CD4-positive, alpha-beta T cell treated with Interleukin-21 for 1 hour (primary cell): ENCODE data around the gene TAF11L2.
"Not testable (repeated sequence)": the region's sequence is repeated elsewhere in the genome, so short reads cannot be mapped to it uniquely, and the experiment has no call there.

ENCODE experiments used
- DNase-seq: peaks from one replicate; pipeline ENCODE4 v3.0.0-alpha.2; 2020

Gene TAF11L2

GRCh38 chr5:17497931-17498330 is at the start of gene TAF11L2:
Gene TAF11L2 (plus strand): TSS chr5:17498231.
- DNase-seq: not testable (repeated sequence)

GRCh38 chr5:17448877-17449276 is 49.2 kb upstream of the TAF11L2 start:
- no peak for DNase-seq

DNA sequence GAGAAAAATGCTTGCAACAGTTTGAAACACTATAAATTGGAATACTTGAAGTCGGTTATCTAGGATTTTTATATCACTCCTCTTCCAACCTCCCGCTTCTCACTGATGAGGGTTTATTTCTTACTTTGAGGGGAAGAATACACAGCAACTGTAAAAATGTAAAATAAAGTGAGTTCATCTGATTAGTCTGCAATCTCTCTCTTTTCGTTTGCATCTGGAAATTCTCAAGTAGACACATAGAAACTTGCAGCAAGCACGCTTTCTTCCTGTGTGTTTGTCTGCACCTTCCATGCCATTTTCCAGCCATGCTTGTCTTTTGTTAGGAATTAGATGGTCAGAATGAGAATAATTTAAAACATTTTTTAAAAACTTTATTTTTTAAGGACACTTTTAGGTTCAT is 45.1 kb upstream of the TAF11L2 start:
- DNase-seq: no peak

DNA sequence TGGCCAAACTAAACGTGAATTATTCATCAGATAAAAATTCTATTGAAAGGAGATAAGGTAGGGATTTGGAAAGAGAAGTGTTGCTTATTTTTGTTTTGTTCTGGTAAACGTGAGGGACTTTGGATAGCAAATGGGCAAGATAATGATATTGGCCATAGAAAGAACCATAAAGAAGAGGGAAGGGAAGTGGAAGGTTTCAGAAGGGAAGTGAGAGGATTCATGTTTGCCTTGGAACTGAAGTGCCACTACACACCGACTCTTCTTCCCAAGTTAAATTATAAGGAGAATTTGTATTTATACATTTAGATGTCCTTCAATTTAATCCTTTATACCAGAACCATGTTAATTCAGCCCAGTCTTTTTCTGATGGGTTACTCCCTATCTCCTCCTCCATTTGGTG is 42.1 kb upstream of the TAF11L2 start:
- DNase-seq: no peak

- no peak for DNase-seq
These were observed 36.2 kb upstream of the TAF11L2 start for GRCh38 chr5:17461793-17462192.

DNA sequence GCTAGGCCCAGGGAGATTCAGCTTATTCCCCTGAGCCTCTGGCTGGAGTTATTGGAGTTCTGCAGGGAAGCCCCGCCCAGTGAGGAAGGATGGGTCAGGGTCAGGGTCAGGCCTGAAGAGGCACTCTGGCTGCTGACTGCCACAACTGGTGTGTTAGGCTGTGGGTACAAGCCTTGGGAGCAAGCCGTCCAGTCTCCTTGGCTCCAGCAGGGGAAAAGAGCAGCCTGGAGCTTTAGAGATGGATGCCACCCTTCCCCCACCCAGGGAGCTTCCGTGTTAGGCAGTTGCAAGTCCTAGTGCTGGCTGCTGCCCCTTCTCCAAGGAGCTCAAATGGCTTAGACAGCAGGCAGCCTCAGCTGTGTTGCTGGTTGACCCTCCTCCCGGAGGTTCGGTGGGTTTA is 34.4 kb upstream of the TAF11L2 start:
- no peak for DNase-seq

DNA sequence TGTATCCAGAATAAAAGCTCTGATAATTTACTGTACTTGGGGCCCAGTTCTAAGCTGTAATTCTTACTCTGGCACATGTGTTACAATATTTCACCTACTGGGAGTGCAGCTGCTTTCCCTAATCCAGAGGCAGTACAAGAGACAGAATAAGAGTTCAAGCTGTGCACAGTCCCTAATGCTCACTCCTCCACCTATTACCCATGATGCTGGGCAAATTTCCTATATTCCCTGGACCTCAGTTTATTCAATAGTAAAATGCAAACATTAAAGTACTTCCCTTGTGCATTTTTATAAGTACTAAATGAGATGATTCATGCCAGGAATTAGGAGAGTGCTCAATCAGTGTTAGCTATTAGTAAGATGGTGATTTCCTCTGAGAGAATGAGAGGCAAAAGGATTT is 28.0 kb upstream of the TAF11L2 start:
- DNase-seq: no peak

DNA sequence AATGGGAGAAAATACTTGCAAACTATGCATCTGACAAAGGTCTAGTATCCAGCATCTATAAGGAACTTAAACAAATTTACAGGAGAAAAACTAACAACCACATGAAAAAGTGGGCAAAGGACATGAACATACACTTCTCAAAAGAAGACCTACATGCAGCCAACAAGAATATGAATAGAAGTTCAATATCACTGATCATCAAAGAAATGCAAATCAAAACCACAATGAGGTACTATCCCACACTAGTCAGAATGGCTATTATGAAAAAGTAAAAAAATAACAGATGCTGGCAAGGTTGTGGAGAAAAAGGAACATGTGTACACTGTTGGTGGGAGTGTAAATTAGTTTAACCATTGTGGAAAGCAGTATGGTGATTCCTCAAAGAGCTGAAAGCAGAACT is 23.0 kb upstream of the TAF11L2 start:
- DNase-seq: not testable (repeated sequence)

GRCh38 chr5:17477043-17477442 is 21.0 kb upstream of the TAF11L2 start:
- no peak for DNase-seq

- DNase-seq: no peak
These were observed 20.3 kb upstream of the TAF11L2 start for GRCh38 chr5:17477573-17478265.

DNA sequence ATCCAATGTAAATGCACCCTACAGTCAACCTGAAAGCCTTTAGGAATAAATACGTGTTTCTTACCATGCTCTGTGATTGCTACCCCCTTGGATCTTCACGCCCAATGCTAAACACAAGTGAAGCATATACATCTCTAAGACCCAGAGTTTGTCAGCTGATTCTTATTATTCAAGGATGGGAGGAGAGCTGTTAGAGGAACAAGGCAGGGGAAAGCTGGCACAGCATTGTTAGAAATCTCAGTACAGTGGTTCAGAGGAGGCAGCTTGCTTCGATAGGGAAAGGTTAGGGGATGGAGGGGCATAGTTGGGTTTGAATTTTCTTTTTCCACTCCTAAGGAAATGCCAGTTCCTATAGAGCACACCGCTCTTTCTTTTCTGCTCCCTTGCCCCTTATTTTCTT is 16.7 kb upstream of the TAF11L2 start:
- DNase-seq: no peak

- no peak for DNase-seq
These were observed 15.2 kb upstream of the TAF11L2 start for GRCh38 chr5:17482790-17483189.

GRCh38 chr5:17486464-17487173 is 11.4 kb upstream of the TAF11L2 start:
- not testable (repeated sequence) for DNase-seq

DNA sequence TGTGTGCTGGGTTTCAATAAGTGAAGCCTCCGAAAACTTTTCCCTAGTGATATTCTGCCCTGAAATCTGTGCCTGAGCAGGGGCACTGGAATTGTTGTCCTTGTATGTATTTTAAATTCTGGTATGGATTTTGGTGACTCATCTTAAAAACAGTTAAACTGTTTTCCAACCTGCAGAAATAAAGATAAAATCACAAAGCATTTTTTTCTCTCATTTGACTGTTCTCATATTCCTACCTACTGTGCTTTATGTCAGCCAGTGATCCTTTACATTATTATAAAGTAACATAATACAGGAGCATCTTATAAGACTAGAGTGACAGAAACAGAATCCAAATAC is 10.9 kb upstream of the TAF11L2 start:
- DNase-seq: no peak

DNA sequence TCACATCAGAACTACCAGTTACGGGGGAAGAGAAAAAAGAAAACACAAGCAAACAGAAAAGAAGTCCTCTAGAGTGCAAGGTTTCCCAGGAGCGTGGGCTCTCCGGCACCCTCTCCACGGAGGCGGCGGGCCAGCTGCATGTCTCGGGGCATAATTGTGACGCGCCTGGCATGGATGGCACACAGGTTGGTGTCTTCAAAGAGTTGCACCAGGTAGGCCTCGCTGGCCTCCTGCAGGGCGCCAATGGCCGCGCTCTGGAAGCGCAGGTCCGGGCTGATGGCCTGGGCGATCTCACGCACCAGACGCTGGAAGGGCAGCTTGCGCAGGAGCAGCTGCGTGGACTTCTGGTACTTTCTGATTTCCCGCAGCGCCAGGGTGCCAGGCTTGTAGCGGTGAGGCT is 6.8 kb upstream of the TAF11L2 start:
- DNase-seq: not testable (repeated sequence)

- DNase-seq: no peak
These were observed 5.3 kb upstream of the TAF11L2 start for GRCh38 chr5:17492770-17493169.

GRCh38 chr5:17497446-17497845 is 585 bp upstream of the TAF11L2 start:
- no peak for DNase-seq

DNA sequence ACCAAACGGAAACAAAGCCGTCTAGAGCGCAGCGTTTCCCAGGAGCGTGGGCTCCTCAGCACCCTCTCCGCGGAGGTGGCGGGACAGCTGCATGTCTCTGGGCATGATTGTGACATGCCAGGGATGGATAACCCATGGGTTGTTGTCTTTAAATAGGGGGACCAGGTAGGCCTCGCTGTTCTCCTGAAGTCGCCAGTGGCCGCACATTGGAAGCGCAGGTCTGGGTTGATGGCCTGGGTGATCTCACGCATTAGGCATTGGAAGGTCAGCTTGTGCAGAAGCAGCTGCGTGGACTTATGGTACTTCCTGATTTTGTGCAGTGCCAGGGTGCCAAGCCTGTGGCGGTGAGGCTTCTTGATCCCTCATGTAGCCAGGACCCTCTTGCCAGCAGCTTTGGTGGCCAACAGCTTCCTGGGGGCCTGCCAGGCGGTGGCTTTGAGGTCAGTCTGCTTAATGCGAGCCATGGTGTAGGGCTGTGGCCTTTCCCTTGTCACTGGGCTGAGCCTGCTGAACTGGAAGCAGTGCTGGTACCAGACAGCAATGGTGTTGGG is 13.8 kb downstream of the TAF11L2 start:
- DNase-seq: no peak

- not testable (repeated sequence) for DNase-seq
These were observed 19.5 kb downstream of the TAF11L2 start for GRCh38 chr5:17517526-17517925.

DNA sequence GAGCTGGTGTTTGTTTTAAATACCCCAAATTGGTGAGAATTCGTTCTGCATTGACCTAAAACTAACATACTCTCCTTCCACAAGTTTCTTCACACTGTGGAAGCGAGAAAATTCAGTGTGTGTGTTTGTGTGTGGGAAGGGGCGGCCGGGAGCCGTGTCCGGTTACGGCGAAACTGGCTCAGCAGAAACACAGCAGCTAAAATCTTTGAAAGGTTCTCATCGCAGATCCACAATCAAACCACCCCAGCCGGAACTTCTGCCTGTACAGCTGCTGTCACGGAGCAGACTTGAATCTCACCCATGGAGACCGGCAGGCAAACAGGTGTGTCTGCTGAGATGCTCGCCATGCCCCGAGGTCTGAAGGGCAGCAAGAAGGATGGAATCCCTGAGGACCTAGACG is 20.0 kb downstream of the TAF11L2 start, which contains the start of gene TAF11L3:
Gene TAF11L3 (plus strand): TSS at position 301 of the 400 bp plus-strand sequence.
- DNase-seq: not testable (repeated sequence)

DNA sequence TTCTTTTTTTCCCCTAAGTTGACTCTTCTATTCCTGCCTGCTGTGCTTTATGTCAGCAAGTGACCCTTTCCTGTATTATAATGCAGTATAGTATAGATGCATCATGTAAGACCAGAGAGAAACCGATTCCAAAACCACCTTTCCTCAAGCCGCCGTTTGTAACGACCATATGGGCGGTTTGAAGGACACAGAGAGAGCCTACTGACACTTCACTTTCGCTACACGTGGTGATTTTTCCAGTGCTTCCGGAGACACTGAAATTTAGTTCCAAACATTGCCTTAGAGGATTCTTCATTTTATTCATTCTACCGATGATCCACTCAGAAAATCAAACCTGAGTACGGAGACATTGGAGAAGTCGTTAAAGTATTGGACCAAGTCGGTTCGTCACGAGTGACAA is 21.5 kb downstream of the TAF11L2 start:
- not testable (repeated sequence) for DNase-seq

GRCh38 chr5:17521501-17521900 is 23.5 kb downstream of the TAF11L2 start, which contains the start of gene TAF11L4:
Gene TAF11L4 (plus strand): TSS chr5:17521801.
- DNase-seq: not testable (repeated sequence)

DNA sequence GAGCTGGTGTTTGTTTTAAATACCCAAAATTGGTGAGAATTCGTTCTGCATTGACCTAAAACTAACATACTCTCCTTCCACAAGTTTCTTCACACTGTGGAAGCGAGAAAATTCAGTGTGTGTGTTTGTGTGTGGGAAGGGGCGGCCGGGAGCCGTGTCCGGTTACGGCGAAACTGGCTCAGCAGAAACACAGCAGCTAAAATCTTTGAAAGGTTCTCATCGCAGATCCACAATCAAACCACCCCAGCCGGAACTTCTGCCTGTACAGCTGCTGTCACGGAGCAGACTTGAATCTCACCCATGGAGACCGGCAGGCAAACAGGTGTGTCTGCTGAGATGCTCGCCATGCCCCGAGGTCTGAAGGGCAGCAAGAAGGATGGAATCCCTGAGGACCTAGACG is 26.9 kb downstream of the TAF11L2 start, which contains the start of gene TAF11L5:
Gene TAF11L5 (plus strand): TSS at position 301 of the 400 bp plus-strand sequence.
- DNase-seq: not testable (repeated sequence)

- not testable (repeated sequence) for DNase-seq
These were observed 28.5 kb downstream of the TAF11L2 start for GRCh38 chr5:17526504-17526903.
